ENCODE measurements around the gene POFUT1.

The POFUT1 gene

GRCh38 chr20:32285082-32285620, 77.5 kb downstream of the POFUT1 start:
- DNase-seq = no peak

- no peak for DNase-seq
These were observed 78.1 kb downstream of the POFUT1 start for GRCh38 chr20:32285621-32286371.

GRCh38 chr20:32287231-32287638, 79.6 kb downstream of the POFUT1 start:
- DNase-seq = no peak
